Astrocyte (in vitro differentiated cells and primary cell): ENCODE measurements around the gene RGS11.

ENCODE experiments used
- CTCF ChIP-seq: IDR thresholded peaks from 2 replicates; pipeline ENCODE4 v1.5.1; 2011; ENCODE audit warnings: low read depth, mild to moderate bottlenecking, inconsistent platforms, low read length, moderate library complexity; ENCODE audit not compliant: insufficient read depth
- EZH2 ChIP-seq: IDR thresholded peaks from 2 replicates; pipeline ENCODE4 v1.6.1; 2012; ENCODE audit warnings: mild to moderate bottlenecking, low read length, inconsistent platforms; ENCODE audit not compliant: insufficient read depth

GRCh38 chr16:263944-264343, 11.8 kb downstream of the RGS11 start:
- no peak for TF ChIP-seq CTCF
- no peak for TF ChIP-seq EZH2
